GM21447 (cell line): ENCODE results near the gene SMAD4.
"Not testable (repeated sequence)": the region's sequence is repeated elsewhere in the genome, so short reads cannot be mapped to it uniquely, and the experiment has no call there.

ENCODE experiments used
- ATAC-seq: cut with Tn5 transposase; IDR thresholded peaks from one replicate; pipeline ENCODE4 v1.9.1; 2021; ENCODE audit not compliant: unreplicated experiment

SMAD4 gene

GRCh38 chr18:51069885-51070284, 39.9 kb downstream of the SMAD4 start:
- ATAC-seq, result no peak

- ATAC-seq, result no peak
Measured at GRCh38 chr18:51070545-51070944, 40.5 kb downstream of the SMAD4 start.

GRCh38 chr18:51072586-51073313, 42.7 kb downstream of the SMAD4 start:
- no peak for ATAC-seq

GRCh38 chr18:51074605-51075004, 44.6 kb downstream of the SMAD4 start:
- ATAC-seq, result peak; percentile 67

GRCh38 chr18:51076503-51076902, 46.5 kb downstream of the SMAD4 start:
- ATAC-seq, result no peak

GRCh38 chr18:51077217-51077616, 47.2 kb downstream of the SMAD4 start:
- peak; percentile 56 for ATAC-seq

GRCh38 chr18:51078026-51078425, 48.0 kb downstream of the SMAD4 start:
- ATAC-seq, result no peak

GRCh38 chr18:51082571-51083267, 52.7 kb downstream of the SMAD4 start:
- ATAC-seq, result peak; percentile 62

- no peak for ATAC-seq
Measured at GRCh38 chr18:51083398-51083797, 53.4 kb downstream of the SMAD4 start.

GRCh38 chr18:51088410-51088809, 58.4 kb downstream of the SMAD4 start:
- ATAC-seq, result no peak

GRCh38 chr18:51089691-51090090, 59.7 kb downstream of the SMAD4 start:
- no peak for ATAC-seq

- no peak for ATAC-seq
Measured at GRCh38 chr18:51091270-51091669, 61.3 kb downstream of the SMAD4 start.

- no peak for ATAC-seq
Measured at GRCh38 chr18:51092117-51092516, 62.1 kb downstream of the SMAD4 start.

GRCh38 chr18:51092967-51093366, 63.0 kb downstream of the SMAD4 start:
- not testable (repeated sequence) for ATAC-seq

GRCh38 chr18:51097021-51097822, 67.2 kb downstream of the SMAD4 start:
- ATAC-seq, result no peak

- ATAC-seq, result no peak
Measured at GRCh38 chr18:51098082-51098481, 68.1 kb downstream of the SMAD4 start.

- ATAC-seq, result no peak
Measured at GRCh38 chr18:51098513-51098912, 68.5 kb downstream of the SMAD4 start.

GRCh38 chr18:51100385-51101120, 70.5 kb downstream of the SMAD4 start:
- no peak for ATAC-seq

GRCh38 chr18:51107082-51107481, 77.1 kb downstream of the SMAD4 start:
- peak; percentile 48 for ATAC-seq

- peak; percentile 28 for ATAC-seq
Measured at GRCh38 chr18:51107598-51108305, 77.7 kb downstream of the SMAD4 start.
